Naive thymus-derived CD8-positive, alpha-beta T cell (primary cell): ENCODE data around the gene GNG10. TPM values are rescaled to one million over a fixed set of nuclear protein-coding genes. Genes with fewer than 3 reads are reported as not detected.
"Not testable (repeated sequence)": the region's sequence is repeated elsewhere in the genome, so short reads cannot be mapped to it uniquely, and the experiment has no call there.

Experiments
- ATAC-seq, 2 donors: fragments of 150-1000 bp; cut with Tn5 transposase in 1 of 2; sonication (Bioruptor Pico), chemical (Tn5 transposase) in 1 of 2; 1 replicate in 1 of 2; 2 replicates in 1 of 2; pipeline ENCODE4 v1.10.0; 2021; ENCODE audit warnings: mild to moderate bottlenecking in 2 of 2, moderate library complexity in 2 of 2
- POLR2A ChIA-PET: fragments of 350-600 bp; sonication (Branson Sonifier 250); formaldehyde crosslinking; loops from one replicate; lab custom pipeline; 2021; ENCODE audit warnings: antibody characterized with exemption; lab: Charles Lee
- DNase-seq, 10 donors: peaks; one replicate each; pipeline versions ENCODE4 v3.0.0 to v3.0.0-alpha.2; 2020 to 2022
- H3K27ac Mint-ChIP-seq, 10 donors: one replicate each; pipeline ENCODE4 v1.8.0; 2020 to 2022; ENCODE audit warnings: mild to moderate bottlenecking in 10 of 10, mixed read lengths in 10 of 10, moderate library complexity in 4 of 10, inconsistent platforms in 1 of 10
- H3K27me3 Mint-ChIP-seq, 5 donors: one replicate each; pipeline ENCODE4 v1.8.0; 2021 to 2022; ENCODE audit warnings: mixed read lengths in 5 of 5
- H3K36me3 Mint-ChIP-seq, 3 donors: one replicate each; pipeline ENCODE4 v1.8.0; 2020 to 2022; ENCODE audit warnings: mixed read lengths in 3 of 3, mild to moderate bottlenecking in 2 of 3, inconsistent platforms in 1 of 3
- H3K4me1 Mint-ChIP-seq, 4 donors: one replicate each; pipeline ENCODE4 v1.8.0; 2021 to 2022; ENCODE audit warnings: mixed read lengths in 4 of 4
- H3K4me3 Mint-ChIP-seq, 10 donors: one replicate each; pipeline ENCODE4 v1.8.0; 2020 to 2022; ENCODE audit warnings: mild to moderate bottlenecking in 10 of 10, mixed read lengths in 10 of 10, moderate library complexity in 6 of 10, inconsistent platforms in 1 of 10
- H3K9me3 Mint-ChIP-seq, 9 donors: one replicate each; pipeline ENCODE4 v1.8.0; 2020 to 2022; ENCODE audit warnings: mixed read lengths in 9 of 9, mild to moderate bottlenecking in 3 of 9, inconsistent platforms in 1 of 9, moderate library complexity in 1 of 9
- polyA plus RNA-seq, 3 donors: library from polyadenylated mRNA; unstranded; fragments of 300-500 nt; fragmentation: Illumina TruSeq; gene quantifications; one replicate each; pipeline ENCODE4 v1.2.3, GENCODE V29; 2021
- total RNA-seq, 8 experiments: library from RNA in 2 of 8; stranded (reverse) in 2 of 8; gene quantifications; one replicate each; pipeline ENCODE4 v1.2.3 and lab custom pipeline; 2021 to 2026

GNG10 gene
- total RNA-seq (10 to 100 TPM; 10.8 to 12.7 TPM), polyA plus RNA-seq (10 to 100 TPM; 20.9 to 26.4 (median 22.7) TPM), total RNA-seq (lab: John Stamatoyannopoulos, UW) (0 to 0.30 (median 0.07) reads per million in 6 experiments)

DNA sequence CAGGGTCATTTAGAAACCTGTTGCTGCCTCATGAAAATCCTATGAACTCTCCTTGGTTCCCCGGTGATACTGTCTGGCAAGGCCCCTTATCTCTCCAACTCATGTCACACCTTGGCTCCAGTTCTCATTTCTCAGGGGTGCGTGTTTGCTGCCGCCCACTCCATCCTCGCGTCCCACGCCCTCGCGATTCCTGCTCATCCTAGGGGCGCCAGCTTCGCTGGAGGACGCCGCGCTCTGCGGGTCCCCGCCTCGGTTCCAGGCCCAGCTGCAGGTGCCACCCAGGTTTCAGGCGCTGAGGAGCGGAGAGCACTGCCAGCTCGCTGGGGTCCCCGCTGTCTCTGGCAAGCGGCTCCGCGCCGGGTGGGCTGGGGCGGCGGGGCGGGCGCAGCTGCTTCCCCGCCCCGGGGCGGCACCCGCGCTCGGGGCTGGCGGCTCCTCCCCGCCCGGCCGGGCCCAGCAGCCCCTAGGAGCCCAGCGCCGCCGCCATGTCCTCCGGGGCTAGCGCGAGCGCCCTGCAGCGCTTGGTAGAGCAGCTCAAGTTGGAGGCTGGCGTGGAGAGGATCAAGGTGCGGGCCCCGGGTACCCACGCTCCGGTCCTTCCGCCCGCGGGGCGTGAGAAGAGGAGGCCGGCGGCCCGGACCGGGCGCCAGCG is at the start of gene GNG10:
TSS of gene GNG10 (plus strand) at position 456 of the 652 bp plus-strand sequence. CDS start at position 486, 30 bp downstream.
- Mint-ChIP-seq H3K4me1 (peaks cover 21 to 42% (median 33%) of the 10 kb centered on the region in 4 donors), H3K36me3 (peaks cover 0 to 4% (median 3%) of the 10 kb centered on the region in 3 donors), H3K27me3 (no peaks in the 10 kb centered on the region), H3K9me3 (no peaks in the 10 kb centered on the region), H3K27ac (peak within 1 kb of the TSS; percentile 80 to 96 (median 92)), H3K4me3 (peak within 1 kb of the TSS; percentile 88 to 98 (median 94))
- DNase-seq (peak; percentile 60 to 79 (median 72)), ATAC-seq (peak; percentile 92 to 93)
- POLR2A ChIA-PET = interaction anchor here (0.8 to 1.3 kb wide), 2 partner anchors 30 to 31 kb away, joined by 3 to 17 read pairs; partner anchors contain the start of gene DNAJC25

DNA sequence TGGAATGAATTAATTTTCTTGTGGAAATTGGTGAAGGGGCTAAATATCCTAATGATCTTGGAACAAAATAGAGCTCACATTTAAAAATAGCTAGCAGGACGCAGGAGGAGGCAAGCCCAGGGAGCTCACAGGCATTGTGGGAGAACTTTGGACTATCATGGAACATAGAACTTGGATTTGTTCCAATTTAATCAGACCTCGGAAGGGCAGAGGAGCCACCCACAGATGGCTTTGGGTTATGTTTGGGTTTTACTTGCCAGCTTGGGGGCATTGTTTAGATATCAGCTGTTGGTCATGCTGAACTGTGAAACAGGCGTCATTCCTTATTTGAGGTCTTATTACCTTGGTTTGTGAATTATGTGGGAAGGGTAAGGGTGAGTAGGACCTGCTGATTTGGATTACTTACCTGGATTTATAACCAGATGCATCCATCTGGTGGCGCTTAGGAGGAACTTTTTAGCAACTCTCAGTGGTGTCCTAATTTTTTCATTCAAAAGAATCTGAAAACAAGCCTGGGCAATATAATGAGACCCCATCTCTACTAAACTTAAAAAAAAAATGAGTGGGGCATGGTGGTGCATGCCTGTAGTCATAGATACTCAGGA is 47.9 kb upstream of the GNG10 start:
- Mint-ChIP-seq H3K27me3 (peaks cover 18 to 66% (median 42%) of the 10 kb centered on the region in 5 donors), H3K4me3 (no peak overlapping the region), H3K36me3 (no peaks in the 10 kb centered on the region), H3K9me3 (no peaks in the 10 kb centered on the region), H3K4me1 (no peaks in the 10 kb centered on the region), H3K27ac (no peak overlapping the region)
- DNase-seq (no peak), ATAC-seq (no peak)
- POLR2A ChIA-PET = no interaction called here

DNA sequence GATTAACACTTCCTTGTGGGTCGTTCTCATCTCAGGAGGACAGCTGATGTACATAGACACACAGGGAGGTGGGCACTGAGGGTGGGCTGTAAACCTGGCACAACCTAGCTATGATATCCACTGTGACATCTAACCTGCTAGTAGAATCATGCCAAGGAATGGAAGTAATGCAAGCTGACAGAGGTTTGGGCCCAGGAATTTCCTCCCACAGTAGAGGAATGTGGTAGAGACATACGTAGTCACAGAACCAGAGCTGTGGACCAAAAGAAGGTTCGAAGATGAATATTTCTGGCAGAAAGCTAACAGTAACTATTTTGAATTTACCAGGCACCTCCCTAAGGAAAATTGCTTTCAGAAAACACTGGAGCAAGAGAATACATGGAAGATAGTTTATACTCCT is 45.5 kb upstream of the GNG10 start:
- H3K27ac Mint-ChIP-seq = no peak overlapping the region
- DNase-seq (no peak), ATAC-seq (no peak)
- no peaks in the 10 kb centered on the region for H3K4me1 Mint-ChIP-seq
- peaks cover 10 to 42% (median 33%) of the 10 kb centered on the region in 5 donors for H3K27me3 Mint-ChIP-seq
- no peaks in the 10 kb centered on the region for H3K36me3 Mint-ChIP-seq
- POLR2A ChIA-PET = no interaction called here
- H3K9me3 Mint-ChIP-seq = no peaks in the 10 kb centered on the region
- H3K4me3 Mint-ChIP-seq = no peak overlapping the region

DNA sequence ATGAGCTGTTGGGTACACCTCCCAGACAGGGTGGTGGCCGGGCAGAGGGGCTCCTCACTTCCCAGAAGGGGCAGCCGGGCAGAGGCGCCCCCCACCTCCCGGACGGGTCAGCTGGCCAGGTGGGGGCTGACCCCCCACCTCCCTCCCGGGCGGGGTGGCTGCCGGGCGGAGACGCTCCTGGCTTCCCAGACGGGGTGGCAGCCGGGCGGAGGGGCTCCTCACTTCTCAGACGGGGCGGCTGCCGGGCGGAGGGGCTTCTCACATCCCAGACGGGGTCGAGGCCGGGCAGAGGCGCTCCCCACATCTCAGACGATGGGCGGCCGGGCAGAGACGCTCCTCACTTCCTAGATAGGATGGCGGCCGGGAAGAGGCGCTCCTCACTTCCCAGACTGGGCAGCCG is 44.1 kb upstream of the GNG10 start:
- DNase-seq, H3K36me3 Mint-ChIP-seq, POLR2A ChIA-PET, H3K4me3 Mint-ChIP-seq, H3K9me3 Mint-ChIP-seq, H3K4me1 Mint-ChIP-seq, H3K27ac Mint-ChIP-seq, ATAC-seq: not testable (repeated sequence)
- H3K27me3 Mint-ChIP-seq = peaks cover 12 to 35% (median 25%) of the 10 kb centered on the region in 5 donors

DNA sequence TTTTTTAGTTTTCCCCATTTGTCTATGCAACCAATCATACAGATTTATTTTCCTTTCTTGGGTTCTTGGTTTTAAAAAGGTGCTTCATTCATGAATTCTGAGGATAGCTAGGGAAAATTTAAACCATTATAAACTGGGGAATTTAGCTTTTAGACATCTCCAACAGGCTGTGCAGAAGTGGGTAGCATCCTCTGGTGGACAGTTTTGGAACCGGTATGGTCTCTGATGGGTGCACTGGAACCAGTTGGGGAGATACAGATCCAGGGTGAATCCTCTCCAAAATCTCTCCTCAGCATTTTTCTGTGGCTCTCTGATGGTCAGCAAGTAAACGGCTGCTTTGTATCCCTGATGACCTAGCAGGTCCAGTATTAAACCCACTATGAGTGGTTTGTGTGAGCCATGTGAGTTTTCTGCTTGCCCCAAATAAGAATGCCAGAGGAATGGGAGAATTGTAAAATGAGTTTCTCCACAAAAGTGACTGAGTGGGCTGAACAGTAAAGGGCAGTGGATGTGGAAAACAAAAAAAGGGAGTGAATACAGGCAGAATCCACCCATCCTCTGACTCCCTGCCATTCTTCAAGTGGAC is 39.4 kb upstream of the GNG10 start:
- DNase-seq = peak in 2 of 10 donors; percentile 7 to 21

DNA sequence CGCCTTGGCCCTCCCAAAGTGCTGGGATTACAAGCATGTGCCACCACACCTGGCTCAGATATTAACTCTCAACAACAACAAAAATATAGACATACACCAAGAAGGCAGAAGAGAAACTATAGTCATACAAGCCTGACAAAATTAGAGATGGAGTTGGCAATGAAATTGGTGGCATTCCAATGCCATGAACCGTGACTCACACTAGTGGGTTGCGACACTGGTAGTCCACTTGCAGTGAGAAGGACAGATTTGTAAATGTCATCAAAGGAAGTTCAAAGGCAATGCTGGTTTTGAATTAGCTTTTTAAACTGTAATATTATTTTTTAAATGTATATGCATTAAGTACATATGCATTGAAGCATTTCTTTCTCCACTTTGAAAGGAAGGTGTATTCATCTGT is 38.8 kb upstream of the GNG10 start:
- Mint-ChIP-seq H3K27me3 (peaks cover 5 to 16% (median 12%) of the 10 kb centered on the region in 5 donors), H3K9me3 (no peaks in the 10 kb centered on the region), H3K4me1 (no peaks in the 10 kb centered on the region), H3K27ac (no peak overlapping the region), H3K36me3 (no peaks in the 10 kb centered on the region), H3K4me3 (no peak overlapping the region)
- no peak for DNase-seq
- no peak for ATAC-seq
- POLR2A ChIA-PET = no interaction called here

More for the DNA sequence above, 39.4 kb upstream of the GNG10 start:
- Mint-ChIP-seq H3K9me3 (no peaks in the 10 kb centered on the region), H3K4me3 (no peak overlapping the region), H3K27me3 (peaks cover 5 to 16% (median 12%) of the 10 kb centered on the region in 5 donors), H3K36me3 (no peaks in the 10 kb centered on the region), H3K4me1 (no peaks in the 10 kb centered on the region), H3K27ac (no peak overlapping the region)
- peak; percentile 42 to 88 for ATAC-seq
- POLR2A ChIA-PET = interaction anchor here (0.6 to 0.7 kb wide), 3 partner anchors 9 to 769 kb away, joined by 3 read pairs; partner anchors contain the start of gene DNAJC25

DNA sequence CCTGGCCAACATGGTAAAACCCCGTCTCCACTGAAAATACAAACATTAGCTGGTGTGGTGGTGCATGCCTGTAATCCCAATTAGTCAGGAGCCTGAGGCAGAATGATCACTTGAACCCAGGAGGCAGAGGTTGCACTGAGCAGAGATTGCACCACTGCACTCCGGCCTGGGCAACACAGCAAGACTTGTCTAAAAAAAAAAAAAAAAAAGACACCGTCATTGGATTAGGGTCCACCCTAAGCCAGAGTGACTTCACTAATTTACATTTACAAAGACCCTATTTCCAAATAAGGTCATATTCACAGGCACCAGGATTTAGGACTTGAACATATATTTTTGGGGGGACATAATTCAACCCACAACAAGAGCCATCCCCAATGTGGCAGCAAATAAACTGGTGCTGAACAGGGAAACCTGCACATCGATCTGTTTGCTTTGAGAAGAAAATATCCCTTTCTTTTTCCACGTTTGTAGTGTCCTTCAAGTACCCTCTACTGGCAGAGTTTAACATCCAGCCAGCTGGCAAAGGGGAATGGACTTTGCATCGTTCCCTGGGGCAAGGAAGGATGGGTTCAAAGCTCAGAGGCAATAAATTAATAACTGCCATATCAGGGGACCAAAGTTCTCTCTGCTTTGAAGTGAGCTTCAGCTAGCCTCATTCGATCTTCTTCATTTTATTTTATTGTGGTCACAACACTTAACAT is 34.0 kb upstream of the GNG10 start:
- ATAC-seq (no peak), DNase-seq (no peak)
- Mint-ChIP-seq H3K4me1 (peaks cover 6 to 17% (median 12%) of the 10 kb centered on the region in 4 donors), H3K36me3 (no peaks in the 10 kb centered on the region), H3K27ac (no peak overlapping the region), H3K9me3 (no peaks in the 10 kb centered on the region), H3K4me3 (no peak overlapping the region), H3K27me3 (peaks cover 0 to 10% (median 5%) of the 10 kb centered on the region in 5 donors)
- POLR2A ChIA-PET = no interaction called here

DNA sequence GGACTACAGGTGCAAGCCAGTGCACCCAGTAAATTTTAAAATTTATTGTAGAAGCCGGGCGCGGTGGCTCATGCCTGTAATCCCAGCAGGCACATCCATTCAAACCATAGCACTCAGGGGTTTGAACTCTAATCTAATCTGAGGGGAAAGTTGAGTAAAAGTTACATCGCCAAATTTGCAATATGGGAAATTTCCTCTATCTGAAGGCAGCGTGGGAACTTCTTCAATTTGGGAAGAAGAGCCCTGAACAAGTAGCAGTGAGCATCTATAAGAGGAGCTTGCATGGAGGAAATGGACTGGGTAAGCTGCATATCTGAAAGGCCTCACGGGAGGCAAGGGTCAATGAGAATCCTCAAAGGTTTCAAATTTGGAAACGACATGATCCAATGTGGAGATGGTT is 33.0 kb upstream of the GNG10 start:
- DNase-seq (no peak), ATAC-seq (no peak)
- POLR2A ChIA-PET = no interaction called here
- Mint-ChIP-seq H3K9me3 (no peaks in the 10 kb centered on the region), H3K4me1 (peaks cover 14 to 27% (median 22%) of the 10 kb centered on the region in 4 donors), H3K27me3 (peaks cover 0 to 6% (median 0%) of the 10 kb centered on the region in 5 donors), H3K36me3 (no peaks in the 10 kb centered on the region), H3K27ac (no peak overlapping the region), H3K4me3 (no peak overlapping the region)

DNA sequence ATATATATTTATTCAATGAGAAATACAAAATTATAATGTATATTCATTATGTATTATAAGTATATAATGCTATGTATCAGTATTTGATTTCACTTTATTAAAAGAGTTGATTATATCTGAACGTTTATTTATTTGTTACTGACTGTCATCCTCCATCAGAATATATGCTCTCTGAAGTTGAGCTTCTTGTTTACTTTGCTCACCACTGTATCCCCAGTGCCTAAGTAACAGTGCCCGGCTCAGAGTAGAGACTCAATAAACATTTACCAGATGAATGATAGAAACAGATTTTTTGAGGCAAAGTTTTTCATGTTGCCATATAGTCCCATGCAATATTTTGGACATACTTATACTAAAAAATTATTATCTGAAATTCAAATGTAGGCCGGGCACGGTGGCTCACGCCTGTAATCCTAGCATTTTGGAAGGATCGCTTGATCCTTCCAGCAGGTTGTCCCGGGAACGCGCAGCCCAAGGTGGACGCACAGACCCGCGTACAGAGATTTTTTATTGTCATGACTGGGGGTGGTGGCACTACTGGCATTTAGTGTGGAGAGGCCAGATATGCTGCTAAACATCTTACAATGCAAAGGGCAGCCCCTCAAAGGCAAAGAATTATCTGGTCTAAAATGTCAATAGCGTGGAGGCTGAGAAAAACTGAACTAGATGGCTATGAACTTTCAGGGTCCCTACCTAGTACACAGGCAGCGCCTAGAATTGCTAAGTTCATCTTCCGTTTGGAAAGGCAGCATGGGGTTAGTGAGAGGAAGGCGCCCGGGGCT is 31.0 kb upstream of the GNG10 start:
- peaks cover 27 to 45% (median 41%) of the 10 kb centered on the region in 4 donors for H3K4me1 Mint-ChIP-seq
- DNase-seq (no peak), ATAC-seq (peak; percentile 51 to 56)
- POLR2A ChIA-PET = interaction anchor here (0.8 to 1.6 kb wide), 7 partner anchors 21 to 147 kb away, joined by 3 to 17 read pairs (median 4); partner anchors contain the start of genes ECPAS, GNG10 and ZNF483
- peak overlapping the region; percentile 92 to 100 (median 97) for H3K4me3 Mint-ChIP-seq
- peaks cover 0 to 3% (median 0%) of the 10 kb centered on the region in 5 donors for H3K27me3 Mint-ChIP-seq
- no peaks in the 10 kb centered on the region for H3K36me3 Mint-ChIP-seq
- H3K27ac Mint-ChIP-seq = peak overlapping the region; percentile 82 to 97 (median 92)
- no peaks in the 10 kb centered on the region for H3K9me3 Mint-ChIP-seq

DNA sequence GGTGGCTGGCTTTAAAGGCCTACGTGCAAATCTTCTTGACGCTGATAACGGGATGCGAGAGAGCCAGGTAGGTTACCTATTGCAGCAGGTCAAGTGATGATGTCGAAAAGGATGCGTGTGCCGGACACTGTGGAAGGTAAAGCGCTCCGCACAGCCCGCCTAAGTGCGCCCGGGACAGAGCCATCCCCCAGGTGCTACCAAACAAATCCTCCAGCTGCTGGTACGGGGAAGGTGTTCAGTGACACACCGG is 30.5 kb upstream of the GNG10 start:
- DNase-seq = no peak
- Mint-ChIP-seq H3K27me3 (no peaks in the 10 kb centered on the region), H3K27ac (peak overlapping the region; percentile 82 to 97 (median 92)), H3K4me1 (peaks cover 28 to 49% (median 44%) of the 10 kb centered on the region in 4 donors), H3K4me3 (peak overlapping the region; percentile 92 to 100 (median 97)), H3K9me3 (no peaks in the 10 kb centered on the region), H3K36me3 (no peaks in the 10 kb centered on the region)
- POLR2A ChIA-PET = interaction anchor here (0.6 to 1.6 kb wide), 9 partner anchors 9 to 702 kb away, joined by 3 to 17 read pairs (median 4); partner anchors contain the start of genes ECPAS, GNG10, PTBP3 and ZNF483
- ATAC-seq = no peak

DNA sequence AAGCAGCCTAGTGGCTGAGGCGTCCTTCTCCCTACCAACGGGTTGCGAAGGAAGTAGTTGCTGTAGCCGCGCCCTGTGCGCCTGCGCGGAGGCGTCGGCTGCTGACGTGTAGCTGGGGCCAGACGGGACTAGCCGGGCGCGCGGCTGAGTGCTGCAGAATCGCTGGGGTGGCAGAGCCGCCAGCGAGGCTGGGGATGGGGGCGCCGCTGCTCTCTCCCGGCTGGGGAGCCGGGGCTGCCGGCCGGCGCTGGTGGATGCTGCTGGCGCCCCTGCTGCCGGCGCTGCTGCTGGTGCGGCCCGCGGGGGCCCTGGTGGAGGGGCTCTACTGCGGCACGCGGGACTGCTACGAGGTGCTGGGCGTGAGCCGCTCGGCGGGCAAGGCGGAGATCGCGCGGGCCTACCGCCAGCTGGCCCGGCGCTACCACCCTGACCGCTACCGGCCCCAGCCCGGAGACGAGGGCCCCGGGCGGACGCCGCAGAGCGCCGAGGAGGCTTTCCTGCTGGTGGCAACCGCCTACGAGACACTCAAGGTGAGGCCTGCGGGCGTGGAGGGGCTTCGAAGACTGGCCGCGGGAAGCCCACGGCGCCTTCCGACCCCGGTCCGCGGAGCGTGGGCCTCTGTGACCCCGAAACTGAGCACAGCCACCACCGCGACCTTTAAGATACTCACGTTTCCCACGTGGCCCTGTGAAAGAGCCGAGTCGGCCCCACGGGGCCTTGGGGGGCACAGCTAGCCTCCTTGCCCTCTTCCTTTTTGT is 30.0 kb upstream of the GNG10 start, which contains the start of gene DNAJC25:
TSS of gene DNAJC25 (plus strand) at position 121 of the 758 bp plus-strand sequence. CDS start at position 195, 74 bp downstream.
- POLR2A ChIA-PET = interaction anchor here (0.6 to 1.6 kb wide), 10 partner anchors 10 to 702 kb away, joined by 3 to 17 read pairs (median 4); partner anchors contain the start of genes ECPAS, GNG10, PTBP3 and ZNF483
- H3K27me3 Mint-ChIP-seq = no peaks in the 10 kb centered on the region
- H3K4me1 Mint-ChIP-seq = peaks cover 28 to 52% (median 45%) of the 10 kb centered on the region in 4 donors

More for the DNA sequence above, 30.0 kb upstream of the GNG10 start, which contains the start of gene DNAJC25:
- Mint-ChIP-seq H3K9me3 (no peaks in the 10 kb centered on the region), H3K36me3 (no peaks in the 10 kb centered on the region), H3K27ac (peak within 1 kb of the TSS; percentile 82 to 97 (median 92)), H3K4me3 (peak within 1 kb of the TSS; percentile 92 to 100 (median 97))
- DNase-seq (peak; percentile 89 to 98 (median 97)), ATAC-seq (peak; percentile 91 to 96)
